Esophagus squamous epithelium (tissue), 4 donors: Measurements from ENCODE around the gene CEP135.

Experiments
- CTCF ChIP-seq, 6 experiments: fragments of 450-650 bp in 4 of 6; fragments of 200-600 bp in 2 of 6; sonication (generic) in 2 of 6; IDR thresholded peaks; one replicate each; pipeline ENCODE4 v1.5.1; 2016 to 2019; ENCODE audit warnings: antibody characterized with exemption in 6 of 6, mild to moderate bottlenecking in 4 of 6, moderate library complexity in 4 of 6
- POLR2A ChIP-seq, 4 donors: fragments of 450-650 bp; IDR thresholded peaks; one replicate each; pipeline ENCODE4 v1.6.1; 2017; ENCODE audit warnings: antibody characterized with exemption in 4 of 4, mild to moderate bottlenecking in 4 of 4, moderate library complexity in 3 of 4

DNA sequence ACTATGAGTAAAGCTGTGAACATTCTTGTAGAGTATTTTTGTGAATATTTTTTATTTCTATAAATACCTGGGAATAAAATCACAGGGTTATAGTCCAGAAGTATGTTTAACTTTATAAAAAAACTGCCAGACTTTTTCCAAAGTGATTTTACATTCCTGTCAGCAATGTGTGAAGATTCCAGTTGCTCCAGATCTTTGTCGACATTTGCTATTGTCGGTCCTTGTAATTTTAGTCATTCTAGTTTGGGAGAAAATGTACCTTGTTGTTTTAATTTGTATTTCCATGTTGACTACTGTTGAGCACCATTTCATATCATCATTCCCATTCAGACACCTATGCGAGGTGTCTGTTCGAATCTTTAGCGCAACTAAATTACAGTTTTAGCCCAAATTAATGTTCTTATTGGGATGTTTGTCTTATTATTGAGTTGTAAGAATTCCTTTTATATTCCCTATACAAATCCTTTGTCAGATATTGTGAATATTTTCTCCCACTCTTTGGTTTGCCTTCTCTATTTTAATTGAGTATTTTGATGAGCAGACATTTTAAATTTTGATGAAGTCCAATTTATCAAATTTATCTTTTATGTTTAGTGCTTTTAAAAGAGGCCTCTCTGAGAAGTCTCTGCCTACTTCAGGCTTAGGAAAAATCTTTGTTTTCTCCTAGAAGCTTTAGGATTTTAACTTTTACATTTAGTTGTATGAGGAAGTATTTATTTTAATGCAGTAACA lies 2.6 kb downstream of the CEP135 start:
- TF ChIP-seq POLR2A (IDR thresholded peaks at IDR 0.05), result no peak
- TF ChIP-seq CTCF (IDR thresholded peaks at IDR 0.05), result no peak
